B cell (primary cell): ENCODE data around the gene PPT2. TPM values are rescaled to one million over a fixed set of nuclear protein-coding genes. Genes with fewer than 3 reads are reported as not detected.

Experiments used
- ATAC-seq: fragments of 200-7000 bp; cut with Tn5 transposase; one replicate; pipeline ENCODE4 v1.10.0; 2021; ENCODE audit warnings: low read depth, mild to moderate bottlenecking, moderate number of reproducible peaks, moderate library complexity
- CTCF ChIA-PET: fragments of 350-600 bp; sonication (Branson Sonifier 250); formaldehyde crosslinking; loops from one replicate; lab custom pipeline; 2021; ENCODE audit warnings: antibody characterized with exemption, inconsistent platforms; lab: Charles Lee
- POLR2A ChIA-PET: fragments of 350-600 bp; sonication (Branson Sonifier 250); formaldehyde crosslinking; loops from one replicate; lab custom pipeline; 2021; ENCODE audit warnings: antibody characterized with exemption; lab: Charles Lee
- DNase-seq: peaks from one replicate; pipeline ENCODE4 v3.0.0; 2013
- H2AFZ ChIP-seq: 2 replicates; pipeline ENCODE4 v1.6.1; 2012; ENCODE audit warnings: mild to moderate bottlenecking, low read depth, low read length; ENCODE audit not compliant: insufficient read depth, poor library complexity, severe bottlenecking
- H3K27ac ChIP-seq, 2 donors: 1 replicate in 1 of 2; 2 replicates in 1 of 2; pipeline ENCODE4 v1.5.1; 2012 to 2013; ENCODE audit warnings: low read length in 2 of 2, mild to moderate bottlenecking in 2 of 2, moderate library complexity in 1 of 2
- H3K27me3 ChIP-seq, 4 experiments: fragments of 200-600 bp in 1 of 4; sonication (generic) in 1 of 4; replicated peaks in 1 of 4; 1 replicate in 2 of 4; 2 replicates in 2 of 4; pipeline versions ENCODE4 v1.6.1 to v1.7.0; 2013 to 2016; ENCODE audit warnings: low read length in 3 of 4, mild to moderate bottlenecking in 2 of 4, mixed read lengths in 1 of 4, moderate library complexity in 1 of 4; ENCODE audit not compliant: insufficient read depth in 4 of 4, control insufficient read depth in 3 of 4; ENCODE audit errors: control extremely low read depth in 1 of 4
- H3K36me3 ChIP-seq, 2 experiments: replicated peaks in 1 of 2; 1 replicate in 1 of 2; 2 replicates in 1 of 2; pipeline versions ENCODE4 v1.6.1 to v1.7.1; 2013; ENCODE audit warnings: low read length in 1 of 2; ENCODE audit not compliant: insufficient read depth in 2 of 2, control insufficient read depth in 1 of 2; ENCODE audit errors: control extremely low read depth in 1 of 2, extremely low read depth in 1 of 2
- H3K4me1 ChIP-seq, 2 donors: fragments of 200-600 bp in 1 of 2; sonication (generic) in 1 of 2; 1 replicate in 1 of 2; 2 replicates in 1 of 2; pipeline versions ENCODE4 v1.5.1 to v1.6.1; 2013 to 2017; ENCODE audit warnings: low read length in 2 of 2; ENCODE audit not compliant: control insufficient read depth in 2 of 2, insufficient read depth in 2 of 2
- H3K4me2 ChIP-seq: replicated peaks from 2 replicates; pipeline ENCODE3; 2012; ENCODE audit warnings: mild to moderate bottlenecking, low read depth, low read length; ENCODE audit not compliant: poor library complexity, severe bottlenecking
- H3K4me3 ChIP-seq, 5 experiments: fragments of 200-600 bp in 1 of 5; sonication (generic) in 1 of 5; 1 replicate in 3 of 5; 2 replicates in 2 of 5; pipeline versions ENCODE4 v1.5.1 to v1.7.0; 2011 to 2016; ENCODE audit warnings: low read length in 4 of 5, mild to moderate bottlenecking in 4 of 5, low read depth in 2 of 5, control low read depth in 1 of 5, moderate library complexity in 1 of 5; ENCODE audit not compliant: insufficient read depth in 1 of 5; ENCODE audit errors: control extremely low read depth in 1 of 5, extremely low read depth in 1 of 5
- H3K79me2 ChIP-seq: fragments of 200-600 bp; sonication (generic); one replicate; pipeline ENCODE4 v1.6.0; 2016; ENCODE audit warnings: low read length; ENCODE audit not compliant: control insufficient read depth, insufficient read depth
- H3K9ac ChIP-seq: fragments of 200-600 bp; sonication (generic); 2 replicates; pipeline ENCODE4 v1.6.1; 2017; ENCODE audit warnings: mild to moderate bottlenecking, low read length, moderate library complexity
- H3K9me3 ChIP-seq, 3 donors: one replicate each; pipeline versions ENCODE4 v1.6.1 to v1.7.1; 2013; ENCODE audit warnings: low read length in 2 of 3; ENCODE audit not compliant: control insufficient read depth in 2 of 3, insufficient read depth in 1 of 3; ENCODE audit errors: control extremely low read depth in 1 of 3
- H4K20me1 ChIP-seq: 2 replicates; pipeline ENCODE4 v1.6.0; 2012; ENCODE audit warnings: mild to moderate bottlenecking, low read length; ENCODE audit not compliant: insufficient read depth, control insufficient read depth, poor library complexity, severe bottlenecking
- H3K27ac Mint-ChIP-seq: one replicate; pipeline ENCODE4 v1.8.0; 2021; ENCODE audit warnings: mixed read lengths
- H3K27me3 Mint-ChIP-seq: one replicate; pipeline ENCODE4 v1.8.0; 2021; ENCODE audit warnings: mixed read lengths
- H3K4me1 Mint-ChIP-seq: one replicate; pipeline ENCODE4 v1.8.0; 2021; ENCODE audit warnings: mixed read lengths
- H3K4me3 Mint-ChIP-seq: one replicate; pipeline ENCODE4 v1.8.0; 2021; ENCODE audit warnings: mixed read lengths
- H3K9me3 Mint-ChIP-seq: one replicate; pipeline ENCODE4 v1.8.0; 2022; ENCODE audit warnings: mixed read lengths; ENCODE audit not compliant: insufficient read depth
- EZH2 ChIP-seq: IDR thresholded peaks from 2 replicates; pipeline ENCODE4 v1.6.1; 2012; ENCODE audit warnings: borderline replicate concordance, low read depth, mild to moderate bottlenecking, moderate library complexity, low read length; ENCODE audit not compliant: insufficient read depth, poor library complexity, severe bottlenecking
- WGBS: methylation state at CpG from one replicate; pipeline ENCODE4 v1.1.5; 2013; ENCODE audit warnings: missing lambda C conversion rate; ENCODE audit not compliant: insufficient coverage; 5-methylcytosine and 5-hydroxymethylcytosine counted together
- intact Hi-C: fragments of 100-400 bp; cut with micrococcal nuclease; formaldehyde crosslinking; loops from one replicate; pipeline ENCODE4 v1.10.0; 2022
- polyA plus RNA-seq: library from polyadenylated mRNA; depleted of rRNA; stranded (reverse); fragments of >200 nt; gene quantifications from 2 replicates; pipeline ENCODE4 v1.2.3, GENCODE V29; 2012
- total RNA-seq, 2 donors: library from RNA; stranded (reverse); fragments of 120-200 nt in 1 of 2; gene quantifications; 1 replicate in 1 of 2; 2 replicates in 1 of 2; pipeline versions ENCODE4 v1.2.3 to v1.2.4, GENCODE V29; 2013 to 2022
- TF ChIP-seq, protein P1 (sequence below): fragments of 200-600 bp; IDR thresholded peaks from one replicate; pipeline ENCODE4 v1.8.0; 2022; ENCODE audit warnings: antibody characterized with exemption, mild to moderate bottlenecking

The PPT2 gene
- total and polyA plus RNA-seq, 2 donors (not counting 1 experiment from before 2014, with no cell fraction given), result 1.2 to 4.2 TPM

DNA sequence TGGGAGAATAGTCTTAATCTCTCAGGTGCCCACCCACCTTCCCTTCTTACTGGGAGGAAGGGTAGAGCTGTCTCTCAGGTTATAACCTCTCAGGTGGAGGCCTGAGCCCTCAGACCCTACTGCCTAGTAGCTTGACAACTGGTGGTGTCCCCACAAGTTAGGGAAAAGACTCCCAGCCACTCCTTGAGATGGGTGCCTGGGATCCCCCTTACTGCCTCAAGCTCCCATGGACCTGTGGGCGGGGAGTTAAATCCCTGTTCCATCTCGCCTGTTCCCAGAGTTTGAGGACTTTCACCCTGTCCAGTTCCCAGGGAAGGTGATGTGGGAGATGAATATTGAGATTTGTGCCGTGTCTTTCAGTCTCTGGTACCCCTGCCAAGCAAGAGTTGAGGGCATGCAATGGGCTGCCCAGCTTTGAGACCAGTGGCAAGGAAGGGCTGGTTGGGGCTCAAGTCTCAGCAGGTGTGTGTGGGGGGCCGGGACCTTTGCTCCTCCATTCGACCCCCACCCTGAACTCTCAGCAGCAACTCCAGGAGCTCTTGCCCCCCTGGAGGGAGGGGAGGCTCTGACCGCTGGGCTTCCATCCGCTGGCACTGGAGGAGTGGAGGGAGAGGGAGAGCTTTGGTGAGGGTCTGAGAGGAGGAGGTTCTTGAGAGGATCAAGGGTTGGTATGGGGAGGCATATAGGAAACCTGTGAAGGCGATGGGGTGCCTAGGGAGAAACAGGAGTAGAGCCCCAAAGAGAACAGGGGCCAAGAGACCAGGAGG is 37.2 kb downstream of the PPT2 start:
- DNase-seq, result no peak
- Mint-ChIP-seq H3K4me3 (peak overlapping the region; percentile 91), H3K4me1 (peaks cover 81% of the 10 kb centered on the region), H3K9me3 (no peaks in the 10 kb centered on the region), H3K27ac (peak overlapping the region; percentile 96), H3K27me3 (no peaks in the 10 kb centered on the region)
- POLR2A ChIA-PET, result interaction anchor here (0.6 to 1.7 kb wide), 7 partner anchors 9 to 780 kb away, joined by 3 to 11 read pairs (median 5); partner anchors contain the start of genes AGPAT1, ATF6B and BRD2
- peaks cover 56 to 76% of the 10 kb centered on the region in 2 donors for H3K4me1 ChIP-seq
- H3K27me3 ChIP-seq, result no peaks in the 10 kb centered on the region
- H3K4me2 ChIP-seq, result peak overlapping the region; percentile 91
- H3K27ac ChIP-seq, result peak overlapping the region; percentile 93 to 97
- H4K20me1 ChIP-seq, result no peaks in the 10 kb centered on the region
- CTCF ChIA-PET, result interaction anchor here (0.7 to 1.6 kb wide), 3 partner anchors 14 to 63 kb away, joined by 3 read pairs; partner anchors contain the start of gene ATF6B
- TF ChIP-seq, protein P1, sequence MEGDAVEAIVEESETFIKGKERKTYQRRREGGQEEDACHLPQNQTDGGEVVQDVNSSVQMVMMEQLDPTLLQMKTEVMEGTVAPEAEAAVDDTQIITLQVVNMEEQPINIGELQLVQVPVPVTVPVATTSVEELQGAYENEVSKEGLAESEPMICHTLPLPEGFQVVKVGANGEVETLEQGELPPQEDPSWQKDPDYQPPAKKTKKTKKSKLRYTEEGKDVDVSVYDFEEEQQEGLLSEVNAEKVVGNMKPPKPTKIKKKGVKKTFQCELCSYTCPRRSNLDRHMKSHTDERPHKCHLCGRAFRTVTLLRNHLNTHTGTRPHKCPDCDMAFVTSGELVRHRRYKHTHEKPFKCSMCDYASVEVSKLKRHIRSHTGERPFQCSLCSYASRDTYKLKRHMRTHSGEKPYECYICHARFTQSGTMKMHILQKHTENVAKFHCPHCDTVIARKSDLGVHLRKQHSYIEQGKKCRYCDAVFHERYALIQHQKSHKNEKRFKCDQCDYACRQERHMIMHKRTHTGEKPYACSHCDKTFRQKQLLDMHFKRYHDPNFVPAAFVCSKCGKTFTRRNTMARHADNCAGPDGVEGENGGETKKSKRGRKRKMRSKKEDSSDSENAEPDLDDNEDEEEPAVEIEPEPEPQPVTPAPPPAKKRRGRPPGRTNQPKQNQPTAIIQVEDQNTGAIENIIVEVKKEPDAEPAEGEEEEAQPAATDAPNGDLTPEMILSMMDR, result no peak
- no peak for TF ChIP-seq EZH2
- ATAC-seq, result no peak
- H3K9me3 ChIP-seq, result no peaks in the 10 kb centered on the region
- 67% methylated on average over 6 of the region's 8 CpGs for WGBS
- intact Hi-C loops, result loop anchor here (1.0 to 10.0 kb wide), 3 partner anchors 15 to 696 kb away; partner anchors contain the start of genes AGPAT1, CLIC1 and MICB
- peaks cover 58% of the 10 kb centered on the region for H3K79me2 ChIP-seq
- peak overlapping the region; percentile 72 to 99 (median 95) for H3K4me3 ChIP-seq
- peak overlapping the region; percentile 96 for H3K9ac ChIP-seq
- no peak overlapping the region for H2AFZ ChIP-seq
- H3K36me3 ChIP-seq, result peaks cover 0 to 33% of the 10 kb centered on the region in 2 experiments
